ENCODE data around the gene ARL4D. TPM values are rescaled to one million over a fixed set of nuclear protein-coding genes. Genes with fewer than 3 reads are reported as not detected.

Gene ARL4D
- total RNA-seq, 1 experiment from 2014 or later: 11.5 TPM

DNA sequence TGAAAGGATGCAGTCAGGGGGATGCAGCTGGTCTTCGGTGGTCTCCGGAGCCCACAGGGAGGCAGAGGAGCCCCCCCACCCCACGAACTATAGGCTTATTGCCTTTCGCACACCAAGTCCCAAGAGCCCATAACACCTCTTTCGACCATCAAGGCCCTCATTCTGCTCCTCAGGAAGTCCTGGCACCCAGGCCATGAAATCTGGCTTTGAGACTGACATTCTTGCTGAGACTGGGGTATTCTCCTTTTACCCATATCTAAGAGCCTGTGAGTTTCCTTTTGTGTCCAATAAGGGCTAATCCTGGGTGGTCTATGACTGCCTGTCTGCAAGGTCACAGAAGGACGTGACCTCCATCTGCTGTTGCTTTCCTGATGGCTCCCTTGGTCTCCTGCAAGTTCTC lies 6.4 kb upstream of the ARL4D start:
- intact Hi-C loops (cut with micrococcal nuclease): no loop called here
- BruUV-seq (replicated peaks): no TSS peak
- H3K9me2 ChIP-seq (ENCODE audit: insufficient read depth): no peaks in the 10 kb centered on the region
- no peak overlapping the region for H3K9ac ChIP-seq (ENCODE audit: low read length)
- H3K27me3 ChIP-seq (ENCODE audit: insufficient read depth, low read length): no peaks in the 10 kb centered on the region
- H3K4me2 ChIP-seq (ENCODE audit: low read length): no peak overlapping the region
- H3K9me3 ChIP-seq (ENCODE audit: control insufficient read depth in 1 of 2, insufficient read depth in 1 of 2, low read depth in 1 of 2, low read length in 2 of 2): no peaks in the 10 kb centered on the region
- no peaks in the 10 kb centered on the region for H3K36me3 ChIP-seq (ENCODE audit: control insufficient read depth in 1 of 2, insufficient read depth in 2 of 2, low read length in 2 of 2)
- no peak overlapping the region for H3K4me3 ChIP-seq (replicated peaks in 1 of 2; ENCODE audit: low read depth in 1 of 2, low read length in 2 of 2)
- H3K4me1 ChIP-seq (ENCODE audit: control insufficient read depth in 1 of 2, insufficient read depth in 2 of 2, low read length in 2 of 2): peaks cover 3 to 31% of the 10 kb centered on the region in 2 experiments; a peak in 3 of 4 replicates
- no peak for ATAC-seq
- TF ChIP-seq JUND (IDR thresholded peaks at IDR 0.05) (no peak), TCF7L2 (IDR thresholded peaks at IDR 0.05; ENCODE audit: borderline replicate concordance, extremely low read depth, insufficient read depth, insufficient read length) (no peak), FOSL1 (IDR thresholded peaks at IDR 0.05; ENCODE audit: low read depth) (no peak), SP1 (IDR thresholded peaks at IDR 0.05; ENCODE audit: low read depth) (no peak), ZNF274 (IDR thresholded peaks at IDR 0.05; ENCODE audit: low read depth, low read length) (no peak), POLR2AphosphoS5 (IDR thresholded peaks at IDR 0.05; ENCODE audit: low read depth, low read length) (no peak), CEBPB (IDR thresholded peaks at IDR 0.05; ENCODE audit: low read depth) (no peak), POLR2A (IDR thresholded peaks at IDR 0.05; ENCODE audit: borderline replicate concordance, extremely low read depth, insufficient read depth, insufficient read length) (no peak), SIN3A (IDR thresholded peaks at IDR 0.05; ENCODE audit: low read depth) (no peak)
- TF ChIP-seq, protein P1, sequence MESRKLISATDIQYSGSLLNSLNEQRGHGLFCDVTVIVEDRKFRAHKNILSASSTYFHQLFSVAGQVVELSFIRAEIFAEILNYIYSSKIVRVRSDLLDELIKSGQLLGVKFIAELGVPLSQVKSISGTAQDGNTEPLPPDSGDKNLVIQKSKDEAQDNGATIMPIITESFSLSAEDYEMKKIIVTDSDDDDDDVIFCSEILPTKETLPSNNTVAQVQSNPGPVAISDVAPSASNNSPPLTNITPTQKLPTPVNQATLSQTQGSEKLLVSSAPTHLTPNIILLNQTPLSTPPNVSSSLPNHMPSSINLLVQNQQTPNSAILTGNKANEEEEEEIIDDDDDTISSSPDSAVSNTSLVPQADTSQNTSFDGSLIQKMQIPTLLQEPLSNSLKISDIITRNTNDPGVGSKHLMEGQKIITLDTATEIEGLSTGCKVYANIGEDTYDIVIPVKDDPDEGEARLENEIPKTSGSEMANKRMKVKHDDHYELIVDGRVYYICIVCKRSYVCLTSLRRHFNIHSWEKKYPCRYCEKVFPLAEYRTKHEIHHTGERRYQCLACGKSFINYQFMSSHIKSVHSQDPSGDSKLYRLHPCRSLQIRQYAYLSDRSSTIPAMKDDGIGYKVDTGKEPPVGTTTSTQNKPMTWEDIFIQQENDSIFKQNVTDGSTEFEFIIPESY (IDR thresholded peaks at IDR 0.05; ENCODE audit: extremely low read depth, insufficient replicate concordance, low read length): no peak
- TF ChIP-seq, protein P2, sequence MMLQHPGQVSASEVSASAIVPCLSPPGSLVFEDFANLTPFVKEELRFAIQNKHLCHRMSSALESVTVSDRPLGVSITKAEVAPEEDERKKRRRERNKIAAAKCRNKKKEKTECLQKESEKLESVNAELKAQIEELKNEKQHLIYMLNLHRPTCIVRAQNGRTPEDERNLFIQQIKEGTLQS (IDR thresholded peaks at IDR 0.05): no peak
- TF ChIP-seq, protein P3, sequence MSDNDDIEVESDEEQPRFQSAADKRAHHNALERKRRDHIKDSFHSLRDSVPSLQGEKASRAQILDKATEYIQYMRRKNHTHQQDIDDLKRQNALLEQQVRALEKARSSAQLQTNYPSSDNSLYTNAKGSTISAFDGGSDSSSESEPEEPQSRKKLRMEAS (IDR thresholded peaks at IDR 0.05): no peak
- TF ChIP-seq, protein P4, sequence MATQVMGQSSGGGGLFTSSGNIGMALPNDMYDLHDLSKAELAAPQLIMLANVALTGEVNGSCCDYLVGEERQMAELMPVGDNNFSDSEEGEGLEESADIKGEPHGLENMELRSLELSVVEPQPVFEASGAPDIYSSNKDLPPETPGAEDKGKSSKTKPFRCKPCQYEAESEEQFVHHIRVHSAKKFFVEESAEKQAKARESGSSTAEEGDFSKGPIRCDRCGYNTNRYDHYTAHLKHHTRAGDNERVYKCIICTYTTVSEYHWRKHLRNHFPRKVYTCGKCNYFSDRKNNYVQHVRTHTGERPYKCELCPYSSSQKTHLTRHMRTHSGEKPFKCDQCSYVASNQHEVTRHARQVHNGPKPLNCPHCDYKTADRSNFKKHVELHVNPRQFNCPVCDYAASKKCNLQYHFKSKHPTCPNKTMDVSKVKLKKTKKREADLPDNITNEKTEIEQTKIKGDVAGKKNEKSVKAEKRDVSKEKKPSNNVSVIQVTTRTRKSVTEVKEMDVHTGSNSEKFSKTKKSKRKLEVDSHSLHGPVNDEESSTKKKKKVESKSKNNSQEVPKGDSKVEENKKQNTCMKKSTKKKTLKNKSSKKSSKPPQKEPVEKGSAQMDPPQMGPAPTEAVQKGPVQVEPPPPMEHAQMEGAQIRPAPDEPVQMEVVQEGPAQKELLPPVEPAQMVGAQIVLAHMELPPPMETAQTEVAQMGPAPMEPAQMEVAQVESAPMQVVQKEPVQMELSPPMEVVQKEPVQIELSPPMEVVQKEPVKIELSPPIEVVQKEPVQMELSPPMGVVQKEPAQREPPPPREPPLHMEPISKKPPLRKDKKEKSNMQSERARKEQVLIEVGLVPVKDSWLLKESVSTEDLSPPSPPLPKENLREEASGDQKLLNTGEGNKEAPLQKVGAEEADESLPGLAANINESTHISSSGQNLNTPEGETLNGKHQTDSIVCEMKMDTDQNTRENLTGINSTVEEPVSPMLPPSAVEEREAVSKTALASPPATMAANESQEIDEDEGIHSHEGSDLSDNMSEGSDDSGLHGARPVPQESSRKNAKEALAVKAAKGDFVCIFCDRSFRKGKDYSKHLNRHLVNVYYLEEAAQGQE (IDR thresholded peaks at IDR 0.05; ENCODE audit: low read depth): no peak
- ChIA-PET CTCF (interaction anchor here (1.5 to 10.0 kb wide), 2 partner anchors 76 to 91 kb away, joined by 4 to 194 read pairs; partner anchors contain the start of gene DHX8), POLR2A (interaction anchor here (1.6 to 4.6 kb wide), 2 partner anchors 24 to 91 kb away, joined by 7 to 37 read pairs; partner anchors contain the start of gene DHX8), RAD21 (ENCODE audit: low non-redundant PET in 1 of 2, low total read pairs in 2 of 2, uncharacterized antibody in 2 of 2, unreplicated experiment in 2 of 2) (interaction anchor here in 1 of 2 experiments (0.6 to 2.7 kb wide), 3 partner anchors 91 to 102 kb away, joined by 3 to 15 read pairs (median 5); partner anchors contain the start of gene DHX8)
- no peak for DNase-seq (ENCODE audit: low read depth, low spot score)
- no peaks in the 10 kb centered on the region for H4K20me1 ChIP-seq (ENCODE audit: insufficient read depth)
- H2AFZ ChIP-seq (ENCODE audit: low read depth, low read length, poor library complexity, severe bottlenecking): no peak overlapping the region
- H3K79me2 ChIP-seq (ENCODE audit: insufficient read depth, low read length): no peaks in the 10 kb centered on the region
- no peak overlapping the region for H3K27ac ChIP-seq (ENCODE audit: low read depth, low read length)

Data from HCT116 (cell line).